ENCODE measurements around the gene GBP3. TPM values are rescaled to one million over a fixed set of nuclear protein-coding genes. Genes with fewer than 3 reads are reported as not detected.
"Not testable (repeated sequence)": the region's sequence is repeated elsewhere in the genome, so short reads cannot be mapped to it uniquely, and the experiment has no call there.

GBP3 gene
- total and polyA plus RNA-seq, 7 experiments from 2014 or later: 11.1 to 39.9 (median 17.7) TPM

GRCh38 chr1:88981506-88981905 is 41.2 kb downstream of the GBP3 start:
- peaks cover 5 to 13% of the 10 kb centered on the region in 2 donors for H3K4me1 ChIP-seq (ENCODE audit: control insufficient read depth in 2 of 2, insufficient read depth in 2 of 2, low read length in 2 of 2)
- ATAC-seq; DNase-seq; H3K27me3 Mint-ChIP-seq; H3K27ac ChIP-seq (ENCODE audit: low read depth, low read length); H3K4me3 ChIP-seq (ENCODE audit: low read length); H3K9me3 ChIP-seq (ENCODE audit: control insufficient read depth in 2 of 3, low read length in 3 of 3); intact Hi-C loops (cut with micrococcal nuclease); H3K9me3 Mint-ChIP-seq; POLR2A ChIA-PET; H3K27me3 ChIP-seq (ENCODE audit: control insufficient read depth in 2 of 2, insufficient read depth in 2 of 2, low read length in 2 of 2): not testable (repeated sequence)
- peaks cover 27 to 71% (median 59%) of the 10 kb centered on the region in 7 donors for H3K4me1 Mint-ChIP-seq
- CTCF ChIA-PET: interaction anchor here (5.5 kb wide), 1 partner anchor 474 kb away, joined by 49 read pairs; no protein-coding TSS in a partner anchor
- H3K36me3 ChIP-seq (ENCODE audit: control insufficient read depth in 2 of 3, insufficient read depth in 3 of 3, low read length in 3 of 3): peaks cover 0 to 13% (median 3%) of the 10 kb centered on the region in 3 experiments
- peaks cover 9 to 57% (median 23%) of the 10 kb centered on the region in 5 donors for H3K36me3 Mint-ChIP-seq
- H3K27ac Mint-ChIP-seq: peak overlapping the region in 1 of 9 donors; percentile 21
- peak overlapping the region in 1 of 10 donors; percentile 51 for H3K4me3 Mint-ChIP-seq

- Histone ChIP-seq H3K4me1 (ENCODE audit: control insufficient read depth in 2 of 2, insufficient read depth in 2 of 2, low read length in 2 of 2) (peaks cover 5 to 13% of the 10 kb centered on the region in 2 donors), H3K4me3 (ENCODE audit: low read length) (no peak overlapping the region), H3K27ac (ENCODE audit: low read depth, low read length) (no peak overlapping the region), H3K27me3 (ENCODE audit: control insufficient read depth in 2 of 2, insufficient read depth in 2 of 2, low read length in 2 of 2) (no peaks in the 10 kb centered on the region), H3K9me3 (ENCODE audit: control insufficient read depth in 2 of 3, low read length in 3 of 3) (no peaks in the 10 kb centered on the region), H3K36me3 (ENCODE audit: control insufficient read depth in 2 of 3, insufficient read depth in 3 of 3, low read length in 3 of 3) (peaks cover 0 to 13% (median 3%) of the 10 kb centered on the region in 3 experiments)
- intact Hi-C loops (cut with micrococcal nuclease): no loop called here
- Mint-ChIP-seq H3K4me3 (no peak overlapping the region), H3K4me1 (peaks cover 25 to 69% (median 58%) of the 10 kb centered on the region in 7 donors), H3K27me3 (no peaks in the 10 kb centered on the region), H3K9me3 (peaks cover 0 to 1% (median 0%) of the 10 kb centered on the region in 11 donors), H3K36me3 (peaks cover 9 to 58% (median 23%) of the 10 kb centered on the region in 5 donors), H3K27ac (peak overlapping the region in 3 of 9 donors; percentile 21 to 39 (median 39))
- no peak for ATAC-seq
- POLR2A ChIA-PET: no interaction called here
- CTCF ChIA-PET: interaction anchor here (5.5 kb wide), 1 partner anchor 475 kb away, joined by 49 read pairs; no protein-coding TSS in a partner anchor
- DNase-seq: no peak
Observed at GRCh38 chr1:88980870-88981269, 41.8 kb downstream of the GBP3 start.

GRCh38 chr1:88979749-88980116 is 42.9 kb downstream of the GBP3 start:
- ChIA-PET CTCF (no interaction called here), POLR2A (interaction anchor here (1.0 kb wide), 1 partner anchor 294 kb away, joined by 3 read pairs; no protein-coding TSS in a partner anchor)
- H3K27me3 ChIP-seq (ENCODE audit: control insufficient read depth in 2 of 2, insufficient read depth in 2 of 2, low read length in 2 of 2): no peaks in the 10 kb centered on the region
- peaks cover 5 to 8% of the 10 kb centered on the region in 2 donors for H3K4me1 ChIP-seq (ENCODE audit: control insufficient read depth in 2 of 2, insufficient read depth in 2 of 2, low read length in 2 of 2)
- intact Hi-C loops (cut with micrococcal nuclease): no loop called here
- peaks cover 12 to 67% (median 23%) of the 10 kb centered on the region in 5 donors for H3K36me3 Mint-ChIP-seq
- H3K27ac ChIP-seq (ENCODE audit: low read depth, low read length): no peak overlapping the region
- H3K4me3 Mint-ChIP-seq: peak overlapping the region in 1 of 10 donors; percentile 8
- no peaks in the 10 kb centered on the region for H3K9me3 ChIP-seq (ENCODE audit: control insufficient read depth in 2 of 3, low read length in 3 of 3)
- DNase-seq (no peak), ATAC-seq (no peak)
- peaks cover 21 to 64% (median 50%) of the 10 kb centered on the region in 7 donors for H3K4me1 Mint-ChIP-seq
- peaks cover 0 to 13% (median 3%) of the 10 kb centered on the region in 3 experiments for H3K36me3 ChIP-seq (ENCODE audit: control insufficient read depth in 2 of 3, insufficient read depth in 3 of 3, low read length in 3 of 3)
- H3K27me3 Mint-ChIP-seq: no peaks in the 10 kb centered on the region
- no peak overlapping the region for H3K27ac Mint-ChIP-seq
- H3K9me3 Mint-ChIP-seq: peaks cover 0 to 3% (median 0%) of the 10 kb centered on the region in 11 donors
- H3K4me3 ChIP-seq (ENCODE audit: low read length): no peak overlapping the region

GRCh38 chr1:88979054-88979748 is 43.5 kb downstream of the GBP3 start:
- Mint-ChIP-seq H3K4me3 (peak overlapping the region in 1 of 10 donors; percentile 8), H3K27ac (no peak overlapping the region), H3K9me3 (peaks cover 0 to 3% (median 0%) of the 10 kb centered on the region in 11 donors), H3K27me3 (no peaks in the 10 kb centered on the region), H3K4me1 (peaks cover 21 to 61% (median 46%) of the 10 kb centered on the region in 7 donors), H3K36me3 (peaks cover 12 to 66% (median 23%) of the 10 kb centered on the region in 5 donors)
- no peak overlapping the region for H3K4me3 ChIP-seq (ENCODE audit: low read length)
- ChIA-PET POLR2A (no interaction called here), CTCF (no interaction called here)
- H3K36me3 ChIP-seq (ENCODE audit: control insufficient read depth in 2 of 3, insufficient read depth in 3 of 3, low read length in 3 of 3): peaks cover 0 to 13% (median 3%) of the 10 kb centered on the region in 3 experiments
- intact Hi-C loops (cut with micrococcal nuclease): no loop called here
- ATAC-seq (no peak), DNase-seq (no peak)
- no peaks in the 10 kb centered on the region for H3K9me3 ChIP-seq (ENCODE audit: control insufficient read depth in 2 of 3, low read length in 3 of 3)
- no peak overlapping the region for H3K27ac ChIP-seq (ENCODE audit: low read depth, low read length)
- peaks cover 3 to 5% of the 10 kb centered on the region in 2 donors for H3K4me1 ChIP-seq (ENCODE audit: control insufficient read depth in 2 of 2, insufficient read depth in 2 of 2, low read length in 2 of 2)
- H3K27me3 ChIP-seq (ENCODE audit: control insufficient read depth in 2 of 2, insufficient read depth in 2 of 2, low read length in 2 of 2): no peaks in the 10 kb centered on the region

- Mint-ChIP-seq H3K9me3 (peaks cover 0 to 3% (median 0%) of the 10 kb centered on the region in 11 donors), H3K27ac (no peak overlapping the region), H3K4me3 (no peak overlapping the region), H3K4me1 (peaks cover 17 to 57% (median 40%) of the 10 kb centered on the region in 7 donors), H3K36me3 (peaks cover 0 to 41% (median 12%) of the 10 kb centered on the region in 5 donors), H3K27me3 (no peaks in the 10 kb centered on the region)
- ChIA-PET POLR2A (interaction anchor here (0.7 kb wide), 1 partner anchor 9 kb away, joined by 3 read pairs; no protein-coding TSS in a partner anchor), CTCF (interaction anchor here (1.4 kb wide), 1 partner anchor 391 kb away, joined by 4 read pairs; no protein-coding TSS in a partner anchor)
- H3K4me3 ChIP-seq (ENCODE audit: low read length): no peak overlapping the region
- H3K27me3 ChIP-seq (ENCODE audit: control insufficient read depth in 2 of 2, insufficient read depth in 2 of 2, low read length in 2 of 2): no peaks in the 10 kb centered on the region
- ATAC-seq (no peak), DNase-seq (no peak)
- no peak overlapping the region for H3K27ac ChIP-seq (ENCODE audit: low read depth, low read length)
- H3K9me3 ChIP-seq (ENCODE audit: control insufficient read depth in 2 of 3, low read length in 3 of 3): no peaks in the 10 kb centered on the region
- H3K36me3 ChIP-seq (ENCODE audit: control insufficient read depth in 2 of 3, insufficient read depth in 3 of 3, low read length in 3 of 3): peaks cover 0 to 7% (median 3%) of the 10 kb centered on the region in 3 experiments
- H3K4me1 ChIP-seq (ENCODE audit: control insufficient read depth in 2 of 2, insufficient read depth in 2 of 2, low read length in 2 of 2): peaks cover 4 to 5% of the 10 kb centered on the region in 2 donors
- intact Hi-C loops (cut with micrococcal nuclease): no loop called here
Observed at GRCh38 chr1:88976235-88976634, 46.4 kb downstream of the GBP3 start.

- H3K27ac Mint-ChIP-seq; DNase-seq; H3K27ac ChIP-seq (ENCODE audit: low read depth, low read length); H3K27me3 ChIP-seq (ENCODE audit: control insufficient read depth in 2 of 2, insufficient read depth in 2 of 2, low read length in 2 of 2); H3K27me3 Mint-ChIP-seq; H3K9me3 Mint-ChIP-seq; H3K36me3 ChIP-seq (ENCODE audit: control insufficient read depth in 2 of 3, insufficient read depth in 3 of 3, low read length in 3 of 3); H3K4me3 ChIP-seq (ENCODE audit: low read length); H3K9me3 ChIP-seq (ENCODE audit: control insufficient read depth in 2 of 3, low read length in 3 of 3); H3K4me1 ChIP-seq (ENCODE audit: control insufficient read depth in 2 of 2, insufficient read depth in 2 of 2, low read length in 2 of 2); ATAC-seq; intact Hi-C loops (cut with micrococcal nuclease): not testable (repeated sequence)
- H3K36me3 Mint-ChIP-seq: peaks cover 0 to 29% (median 7%) of the 10 kb centered on the region in 5 donors
- H3K4me1 Mint-ChIP-seq: peaks cover 15 to 49% (median 34%) of the 10 kb centered on the region in 7 donors
- H3K4me3 Mint-ChIP-seq: peak overlapping the region in 1 of 10 donors; percentile 18
- CTCF ChIA-PET: interaction anchor here (0.6 to 1.7 kb wide), 8 partner anchors 10 to 483 kb away, joined by 3 to 5 read pairs (median 3); partner anchors contain the start of gene GBP6
- POLR2A ChIA-PET: interaction anchor here (0.6 to 1.7 kb wide), 3 partner anchors 10 to 118 kb away, joined by 3 to 4 read pairs (median 3); no protein-coding TSS in a partner anchor
Observed at GRCh38 chr1:88974616-88975172, 48.0 kb downstream of the GBP3 start.

All from naive thymus-derived CD4-positive, alpha-beta T cell (primary cell).